ENCODE data around the gene SNRNP35.
"Not testable (repeated sequence)": the region's sequence is repeated elsewhere in the genome, so short reads cannot be mapped to it uniquely, and the experiment has no call there.

The SNRNP35 gene

DNA sequence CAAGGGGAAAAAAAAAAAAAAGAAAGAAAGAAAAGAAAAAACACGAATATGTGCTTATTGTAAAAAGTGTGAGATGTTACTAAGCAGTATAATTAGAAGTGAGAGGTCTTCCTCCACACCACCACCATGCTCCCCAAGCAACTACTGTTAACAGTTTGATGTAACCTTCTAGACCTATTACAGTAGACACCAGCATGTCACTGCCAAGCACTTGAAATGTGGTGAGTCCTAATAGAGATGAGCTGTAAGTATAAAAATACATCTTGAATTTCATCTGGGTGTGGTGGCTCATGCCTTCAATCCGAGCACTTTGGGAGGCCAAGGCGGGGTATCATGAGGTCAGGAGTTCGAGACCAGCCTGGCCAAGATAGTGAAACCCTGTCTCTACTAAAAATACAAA lies 8.1 kb upstream of the SNRNP35 start:
- Histone ChIP-seq H3K9ac (ENCODE audit: low read depth, low read length) (no peak overlapping the region), H4K20me1 (ENCODE audit: insufficient read depth, low read length) (no peaks in the 10 kb centered on the region), H3K79me2 (ENCODE audit: insufficient read depth, low read length) (no peaks in the 10 kb centered on the region), H3K27ac (ENCODE audit: low read length) (no peak overlapping the region), H3K4me3 (ENCODE audit: low read depth in 1 of 2, low read length in 2 of 2) (no peak overlapping the region), H3K27me3 (ENCODE audit: insufficient read depth, low read length, poor library complexity) (no peaks in the 10 kb centered on the region), H3K4me1 (ENCODE audit: insufficient read depth, low read length) (no peaks in the 10 kb centered on the region), H3K36me3 (ENCODE audit: insufficient read depth, low read length) (no peaks in the 10 kb centered on the region), H3K4me2 (ENCODE audit: insufficient read depth, low read length) (no peak overlapping the region), H2AFZ (ENCODE audit: low read depth, low read length) (no peak overlapping the region), H3K9me3 (ENCODE audit: insufficient read depth, low read length, severe bottlenecking) (no peaks in the 10 kb centered on the region)
- ATAC-seq (ENCODE audit: insufficient read depth, low read depth) (no peak), DNase-seq (no peak)
- TF ChIP-seq EZH2 (IDR thresholded peaks at IDR 0.05; ENCODE audit: borderline replicate concordance, low read depth, low read length, severe bottlenecking): no peak
- TF ChIP-seq, protein P1, sequence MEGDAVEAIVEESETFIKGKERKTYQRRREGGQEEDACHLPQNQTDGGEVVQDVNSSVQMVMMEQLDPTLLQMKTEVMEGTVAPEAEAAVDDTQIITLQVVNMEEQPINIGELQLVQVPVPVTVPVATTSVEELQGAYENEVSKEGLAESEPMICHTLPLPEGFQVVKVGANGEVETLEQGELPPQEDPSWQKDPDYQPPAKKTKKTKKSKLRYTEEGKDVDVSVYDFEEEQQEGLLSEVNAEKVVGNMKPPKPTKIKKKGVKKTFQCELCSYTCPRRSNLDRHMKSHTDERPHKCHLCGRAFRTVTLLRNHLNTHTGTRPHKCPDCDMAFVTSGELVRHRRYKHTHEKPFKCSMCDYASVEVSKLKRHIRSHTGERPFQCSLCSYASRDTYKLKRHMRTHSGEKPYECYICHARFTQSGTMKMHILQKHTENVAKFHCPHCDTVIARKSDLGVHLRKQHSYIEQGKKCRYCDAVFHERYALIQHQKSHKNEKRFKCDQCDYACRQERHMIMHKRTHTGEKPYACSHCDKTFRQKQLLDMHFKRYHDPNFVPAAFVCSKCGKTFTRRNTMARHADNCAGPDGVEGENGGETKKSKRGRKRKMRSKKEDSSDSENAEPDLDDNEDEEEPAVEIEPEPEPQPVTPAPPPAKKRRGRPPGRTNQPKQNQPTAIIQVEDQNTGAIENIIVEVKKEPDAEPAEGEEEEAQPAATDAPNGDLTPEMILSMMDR (IDR thresholded peaks at IDR 0.05; ENCODE audit: borderline replicate concordance, extremely low read depth, low read length, poor library complexity, severe bottlenecking): no peak

DNA sequence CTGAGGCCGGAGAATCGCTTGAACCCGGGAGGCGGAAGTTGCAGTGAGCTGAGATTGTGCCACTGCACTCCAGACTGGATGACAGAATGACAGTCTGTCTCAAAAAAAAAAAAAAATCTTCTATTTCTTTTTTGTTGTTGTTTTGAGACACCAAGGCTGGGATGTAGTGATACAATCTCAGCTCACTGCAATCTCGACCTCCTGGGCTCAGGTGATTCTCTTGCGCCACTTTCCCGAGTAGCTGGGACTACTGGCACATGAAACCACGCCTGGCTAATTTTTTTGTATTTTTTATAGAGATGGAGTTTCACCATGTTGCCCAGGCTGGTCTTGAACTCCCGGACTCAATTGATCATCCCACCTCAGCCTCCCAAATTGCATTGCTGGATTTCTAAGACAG lies 7.3 kb upstream of the SNRNP35 start:
- no peak overlapping the region for H3K4me2 ChIP-seq (ENCODE audit: insufficient read depth, low read length)
- H3K9me3 ChIP-seq (ENCODE audit: insufficient read depth, low read length, severe bottlenecking): no peaks in the 10 kb centered on the region
- DNase-seq: no peak
- no peaks in the 10 kb centered on the region for H4K20me1 ChIP-seq (ENCODE audit: insufficient read depth, low read length)
- no peak overlapping the region for H2AFZ ChIP-seq (ENCODE audit: low read depth, low read length)
- H3K4me3 ChIP-seq (ENCODE audit: low read depth in 1 of 2, low read length in 2 of 2): no peak overlapping the region
- H3K27me3 ChIP-seq (ENCODE audit: insufficient read depth, low read length, poor library complexity): no peaks in the 10 kb centered on the region
- H3K36me3 ChIP-seq (ENCODE audit: insufficient read depth, low read length): no peaks in the 10 kb centered on the region
- no peaks in the 10 kb centered on the region for H3K4me1 ChIP-seq (ENCODE audit: insufficient read depth, low read length)
- no peak overlapping the region for H3K9ac ChIP-seq (ENCODE audit: low read depth, low read length)
- H3K79me2 ChIP-seq (ENCODE audit: insufficient read depth, low read length): no peaks in the 10 kb centered on the region
- H3K27ac ChIP-seq (ENCODE audit: low read length): no peak overlapping the region
- TF ChIP-seq, protein P1 (IDR thresholded peaks at IDR 0.05; ENCODE audit: borderline replicate concordance, extremely low read depth, low read length, poor library complexity, severe bottlenecking): no peak
- no peak for TF ChIP-seq EZH2 (IDR thresholded peaks at IDR 0.05; ENCODE audit: borderline replicate concordance, low read depth, low read length, severe bottlenecking)
- no peak for ATAC-seq (ENCODE audit: insufficient read depth, low read depth)

DNA sequence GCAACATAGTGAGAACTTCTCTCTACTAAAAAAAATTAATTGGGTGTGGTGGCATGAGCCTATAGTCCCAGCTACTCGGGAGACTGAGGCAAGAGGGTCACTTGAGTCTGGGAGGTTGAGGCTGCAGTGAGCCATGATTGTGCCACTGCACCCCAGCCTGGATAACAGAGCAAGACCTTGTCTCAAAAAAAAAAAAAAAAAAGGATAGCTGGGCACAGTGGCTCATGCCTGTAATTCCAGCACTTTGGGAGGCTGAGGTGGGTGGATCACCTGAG lies 5.7 kb upstream of the SNRNP35 start:
- not testable (repeated sequence) for DNase-seq; ATAC-seq (ENCODE audit: insufficient read depth, low read depth); H2AFZ ChIP-seq (ENCODE audit: low read depth, low read length); H3K4me3 ChIP-seq (ENCODE audit: low read depth in 1 of 2, low read length in 2 of 2); H3K79me2 ChIP-seq (ENCODE audit: insufficient read depth, low read length); H3K36me3 ChIP-seq (ENCODE audit: insufficient read depth, low read length); H3K9me3 ChIP-seq (ENCODE audit: insufficient read depth, low read length, severe bottlenecking); H3K4me1 ChIP-seq (ENCODE audit: insufficient read depth, low read length); H3K4me2 ChIP-seq (ENCODE audit: insufficient read depth, low read length); H3K27me3 ChIP-seq (ENCODE audit: insufficient read depth, low read length, poor library complexity); H4K20me1 ChIP-seq (ENCODE audit: insufficient read depth, low read length); H3K27ac ChIP-seq (ENCODE audit: low read length); H3K9ac ChIP-seq (ENCODE audit: low read depth, low read length)

DNA sequence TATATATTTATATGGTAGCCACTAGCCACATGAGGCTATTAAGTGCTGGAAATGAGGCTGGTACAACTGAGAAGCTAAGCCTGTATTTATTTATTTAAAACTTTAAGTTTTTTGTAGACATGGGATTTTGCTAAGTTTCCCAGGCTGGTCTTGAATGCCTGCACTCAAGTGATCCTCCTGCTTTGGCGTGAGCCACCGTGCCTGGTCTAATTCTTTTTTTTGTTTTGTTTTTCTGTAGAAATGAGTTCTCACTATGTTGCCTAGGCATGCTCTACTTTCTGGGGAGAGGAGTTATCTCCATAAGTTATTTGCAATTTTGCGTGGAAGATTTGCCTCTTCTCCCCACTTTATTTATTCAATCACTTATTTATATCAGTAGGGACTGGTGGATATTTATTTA lies 4.8 kb upstream of the SNRNP35 start:
- no peak for ATAC-seq (ENCODE audit: insufficient read depth, low read depth)

DNA sequence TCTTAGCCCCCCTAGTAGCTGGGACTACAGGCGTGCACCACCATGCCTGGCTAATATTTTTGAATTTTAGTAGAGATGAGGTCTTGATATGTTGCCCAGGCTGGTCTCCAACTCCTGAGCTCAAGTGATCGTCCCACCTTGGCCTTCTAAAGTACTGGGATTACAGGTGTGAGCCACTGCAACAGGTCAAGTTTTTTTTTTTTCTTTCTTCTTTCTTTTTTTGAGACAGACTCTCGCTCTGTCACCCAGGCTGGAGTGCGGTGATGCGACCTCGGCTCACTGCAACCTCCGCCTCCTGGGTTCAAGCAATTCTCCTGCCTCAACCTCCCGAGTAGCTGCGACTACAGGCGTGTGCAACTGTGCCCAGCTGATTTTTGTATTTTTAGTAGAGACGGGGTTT lies 5.2 kb downstream of the SNRNP35 start:
- H3K27ac ChIP-seq (ENCODE audit: low read length); H3K4me2 ChIP-seq (ENCODE audit: insufficient read depth, low read length); H3K4me3 ChIP-seq (ENCODE audit: low read depth in 1 of 2, low read length in 2 of 2); H3K9ac ChIP-seq (ENCODE audit: low read depth, low read length); DNase-seq; H3K9me3 ChIP-seq (ENCODE audit: insufficient read depth, low read length, severe bottlenecking); H2AFZ ChIP-seq (ENCODE audit: low read depth, low read length); H3K27me3 ChIP-seq (ENCODE audit: insufficient read depth, low read length, poor library complexity); ATAC-seq (ENCODE audit: insufficient read depth, low read depth); H4K20me1 ChIP-seq (ENCODE audit: insufficient read depth, low read length): not testable (repeated sequence)
- Histone ChIP-seq H3K79me2 (ENCODE audit: insufficient read depth, low read length) (peaks cover 69% of the 10 kb centered on the region), H3K36me3 (ENCODE audit: insufficient read depth, low read length) (peaks cover 33% of the 10 kb centered on the region), H3K4me1 (ENCODE audit: insufficient read depth, low read length) (peaks cover 19% of the 10 kb centered on the region)

More for the DNA sequence above, 4.8 kb upstream of the SNRNP35 start:
- H3K4me2 ChIP-seq (ENCODE audit: insufficient read depth, low read length): no peak overlapping the region
- H4K20me1 ChIP-seq (ENCODE audit: insufficient read depth, low read length): no peaks in the 10 kb centered on the region
- peaks cover 4% of the 10 kb centered on the region; the same call in 1 of the 2 replicates for H3K4me1 ChIP-seq (ENCODE audit: insufficient read depth, low read length)
- H3K4me3 ChIP-seq (ENCODE audit: low read depth in 1 of 2, low read length in 2 of 2): no peak overlapping the region
- H3K27ac ChIP-seq (ENCODE audit: low read length): no peak overlapping the region
- no peaks in the 10 kb centered on the region for H3K27me3 ChIP-seq (ENCODE audit: insufficient read depth, low read length, poor library complexity)
- H3K79me2 ChIP-seq (ENCODE audit: insufficient read depth, low read length): no peaks in the 10 kb centered on the region
- no peaks in the 10 kb centered on the region for H3K36me3 ChIP-seq (ENCODE audit: insufficient read depth, low read length)
- H2AFZ ChIP-seq (ENCODE audit: low read depth, low read length): no peak overlapping the region
- TF ChIP-seq, protein P1 (IDR thresholded peaks at IDR 0.05; ENCODE audit: borderline replicate concordance, extremely low read depth, low read length, poor library complexity, severe bottlenecking): no peak
- TF ChIP-seq EZH2 (IDR thresholded peaks at IDR 0.05; ENCODE audit: borderline replicate concordance, low read depth, low read length, severe bottlenecking): no peak
- H3K9me3 ChIP-seq (ENCODE audit: insufficient read depth, low read length, severe bottlenecking): no peaks in the 10 kb centered on the region
- no peak overlapping the region for H3K9ac ChIP-seq (ENCODE audit: low read depth, low read length)
- no peak for DNase-seq

Data from DND-41 (cell line).